ENCODE data around the gene BICDL1. TPM values are rescaled to one million over a fixed set of nuclear protein-coding genes. Genes with fewer than 3 reads are reported as not detected.

The BICDL1 gene
- total RNA-seq, 1 experiment from 2014 or later, result not detected

GRCh38 chr12:120049426-120049825, 60.4 kb downstream of the BICDL1 start:
- no peak for DNase-seq (ENCODE audit: low read depth)

- no peak for DNase-seq (ENCODE audit: low read depth)
Measured at GRCh38 chr12:120051535-120051934, 62.5 kb downstream of the BICDL1 start.

GRCh38 chr12:120054293-120054692, 65.3 kb downstream of the BICDL1 start:
- no peak for DNase-seq (ENCODE audit: low read depth)

GRCh38 chr12:120055231-120056000, 66.4 kb downstream of the BICDL1 start:
- no peak for DNase-seq (ENCODE audit: low read depth)

GRCh38 chr12:120056739-120057138, 67.7 kb downstream of the BICDL1 start:
- DNase-seq (ENCODE audit: low read depth), result no peak

- no peak for DNase-seq (ENCODE audit: low read depth)
Measured at GRCh38 chr12:120060196-120060595, 71.2 kb downstream of the BICDL1 start.

- DNase-seq (ENCODE audit: low read depth), result no peak
Measured at GRCh38 chr12:120060717-120061116, 71.7 kb downstream of the BICDL1 start.

- no peak for DNase-seq (ENCODE audit: low read depth)
Measured at GRCh38 chr12:120061575-120062214, 72.7 kb downstream of the BICDL1 start.

- DNase-seq (ENCODE audit: low read depth), result no peak
Measured at GRCh38 chr12:120062976-120063579, 74.0 kb downstream of the BICDL1 start.

- no peak for DNase-seq (ENCODE audit: low read depth)
Measured at GRCh38 chr12:120064054-120064940, 75.3 kb downstream of the BICDL1 start.

- DNase-seq (ENCODE audit: low read depth), result no peak
Measured at GRCh38 chr12:120065472-120065871, 76.4 kb downstream of the BICDL1 start.

GRCh38 chr12:120066341-120066740, 77.3 kb downstream of the BICDL1 start:
- DNase-seq (ENCODE audit: low read depth), result no peak

- no peak for DNase-seq (ENCODE audit: low read depth)
Measured at GRCh38 chr12:120067084-120067869, 78.2 kb downstream of the BICDL1 start.

- no peak for DNase-seq (ENCODE audit: low read depth)
Measured at GRCh38 chr12:120067901-120068300, 78.9 kb downstream of the BICDL1 start.

GRCh38 chr12:120069278-120069677, 80.2 kb downstream of the BICDL1 start:
- DNase-seq (ENCODE audit: low read depth), result no peak

- no peak for DNase-seq (ENCODE audit: low read depth)
Measured at GRCh38 chr12:120071493-120072020, 82.5 kb downstream of the BICDL1 start.

GRCh38 chr12:120072472-120073249, 83.6 kb downstream of the BICDL1 start:
- no peak for DNase-seq (ENCODE audit: low read depth)

GRCh38 chr12:120075034-120075616, 86.1 kb downstream of the BICDL1 start:
- DNase-seq (ENCODE audit: low read depth), result no peak

GRCh38 chr12:120076651-120077050, 87.6 kb downstream of the BICDL1 start:
- no peak for DNase-seq (ENCODE audit: low read depth)
